IPS-18c (cell line): ENCODE results near the gene TXNDC17.
"Not testable (repeated sequence)": the region's sequence is repeated elsewhere in the genome, so short reads cannot be mapped to it uniquely, and the experiment has no call there.

Experiments
- H3K4me3 ChIP-seq: 2 replicates; pipeline ENCODE4 v1.7.0; 2013; ENCODE audit warnings: low read depth, mild to moderate bottlenecking, low read length, moderate library complexity; ENCODE audit not compliant: insufficient read depth
- H3K9me3 ChIP-seq: one replicate; pipeline ENCODE4 v1.6.1; 2013; ENCODE audit warnings: mild to moderate bottlenecking, low read length, moderate library complexity; ENCODE audit not compliant: control insufficient read depth, insufficient read depth

Gene TXNDC17

DNA sequence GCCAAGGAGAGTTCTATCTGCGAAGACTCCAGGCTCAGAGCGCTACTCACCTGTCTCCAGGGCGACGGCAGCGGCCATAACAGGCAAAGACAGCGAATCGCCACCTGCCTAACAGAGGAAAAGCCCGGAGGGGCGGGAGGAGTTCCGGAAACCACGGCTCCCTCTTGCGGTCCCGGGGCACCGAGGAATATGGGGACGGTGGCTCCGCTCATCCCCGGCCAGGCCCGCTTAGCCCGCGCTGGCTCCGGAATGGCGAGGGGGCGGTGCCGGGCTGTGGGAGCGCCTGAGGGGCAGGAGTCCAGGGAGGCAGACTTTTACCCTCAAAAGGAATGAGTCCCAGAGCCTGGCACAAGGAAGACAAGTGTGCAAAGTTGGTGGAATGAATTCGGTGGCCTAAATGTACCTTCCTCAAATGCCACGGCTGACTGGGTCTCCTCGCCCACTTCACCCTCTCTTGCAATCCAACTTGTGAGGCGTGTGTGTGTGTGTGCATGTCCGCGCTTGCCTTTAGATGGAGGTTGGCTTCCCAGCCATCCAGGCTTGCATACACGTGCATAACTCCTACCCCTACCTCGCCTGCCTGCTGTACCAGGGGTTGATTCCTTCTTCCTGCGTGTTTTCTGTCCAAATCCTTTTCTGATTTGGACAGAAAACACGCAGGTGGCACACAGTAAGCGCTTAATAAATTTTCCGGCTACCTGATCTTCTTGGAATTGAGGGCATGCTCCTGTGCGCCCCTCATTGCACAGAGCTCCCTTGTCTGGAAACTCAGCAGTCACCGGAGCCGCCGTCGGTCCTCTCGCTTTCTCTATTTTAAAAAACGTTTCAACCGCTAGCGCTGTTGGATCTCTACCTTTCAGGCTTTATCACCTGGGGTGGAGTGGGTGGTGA is 14.2 kb downstream of the TXNDC17 start:
- Histone ChIP-seq H3K9me3 (no peaks in the 10 kb centered on the region), H3K4me3 (peak overlapping the region; percentile 30)

DNA sequence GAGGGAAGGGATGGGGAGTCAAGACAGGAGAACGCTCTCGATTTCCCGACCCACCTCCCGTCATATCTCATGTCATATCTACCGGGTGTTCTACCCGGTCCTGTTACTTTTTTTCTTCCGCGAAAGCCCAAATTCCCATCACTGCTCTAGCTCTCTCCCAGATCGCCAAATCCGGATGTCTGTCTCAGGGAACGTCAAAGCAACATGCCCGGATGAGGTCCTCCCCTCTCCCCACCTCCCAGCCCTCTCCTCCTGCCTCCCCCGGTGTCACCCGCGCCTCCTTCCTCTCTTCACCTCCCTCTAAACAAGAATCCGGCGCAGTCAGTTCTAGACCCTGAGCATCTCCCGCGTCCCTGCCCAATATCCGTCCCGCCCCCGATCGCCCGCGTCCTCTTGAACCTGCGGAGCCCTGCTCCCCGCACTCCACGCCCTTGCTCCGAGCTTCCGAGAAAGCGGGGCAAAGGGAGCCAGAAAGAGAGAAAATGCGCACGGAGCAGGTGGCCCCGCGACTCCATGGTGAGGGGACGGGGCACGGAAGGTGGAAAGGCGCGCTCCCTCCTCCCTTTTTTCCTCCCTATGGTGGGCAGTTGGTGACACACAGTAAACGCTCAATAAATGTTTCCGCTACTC is 15.0 kb downstream of the TXNDC17 start:
- H3K4me3 ChIP-seq = peak overlapping the region; percentile 30
- H3K9me3 ChIP-seq = not testable (repeated sequence)

DNA sequence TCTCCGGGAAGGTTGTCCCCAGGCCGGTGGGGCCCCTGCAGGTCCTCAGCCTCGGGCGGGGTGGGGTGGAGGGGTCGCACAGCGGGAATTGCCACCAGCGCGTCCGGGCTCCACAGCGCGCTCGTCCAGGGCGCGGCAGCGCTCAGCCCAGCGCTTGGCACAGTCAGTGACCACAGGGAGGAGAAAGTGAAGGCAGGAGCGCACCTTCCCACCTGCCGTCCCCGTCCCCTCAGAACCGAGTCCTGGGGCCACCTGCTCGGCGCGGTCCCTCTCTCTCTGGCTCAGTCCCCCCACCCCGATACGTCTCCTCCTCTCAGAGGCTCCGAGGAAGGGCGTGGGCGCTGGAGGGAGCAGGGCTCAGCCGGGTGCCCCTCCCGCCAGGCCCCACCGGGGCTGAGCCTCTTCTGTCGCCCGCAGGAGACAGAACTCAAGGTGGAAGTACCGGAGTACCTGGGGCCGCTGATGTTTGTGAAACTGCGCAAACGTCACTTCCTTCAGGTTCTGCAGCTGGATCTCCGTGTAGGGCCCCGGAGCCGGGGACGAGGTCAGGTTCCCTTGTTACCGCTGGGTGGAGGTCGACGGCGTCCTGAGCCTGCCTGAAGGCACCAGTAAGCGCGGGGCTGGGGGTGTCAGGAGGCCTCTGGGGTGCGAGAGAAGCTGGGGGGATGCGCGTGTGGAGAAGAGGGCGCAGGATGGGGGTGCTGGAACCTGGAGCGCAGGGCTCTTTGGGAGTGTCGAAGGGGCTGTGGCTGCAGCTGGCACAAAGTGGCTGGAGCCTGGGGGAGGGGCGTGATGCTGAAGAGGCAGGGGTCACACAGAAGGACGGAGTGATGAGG is 16.2 kb downstream of the TXNDC17 start:
- not testable (repeated sequence) for H3K9me3 ChIP-seq
- H3K4me3 ChIP-seq = peak overlapping the region; percentile 49

DNA sequence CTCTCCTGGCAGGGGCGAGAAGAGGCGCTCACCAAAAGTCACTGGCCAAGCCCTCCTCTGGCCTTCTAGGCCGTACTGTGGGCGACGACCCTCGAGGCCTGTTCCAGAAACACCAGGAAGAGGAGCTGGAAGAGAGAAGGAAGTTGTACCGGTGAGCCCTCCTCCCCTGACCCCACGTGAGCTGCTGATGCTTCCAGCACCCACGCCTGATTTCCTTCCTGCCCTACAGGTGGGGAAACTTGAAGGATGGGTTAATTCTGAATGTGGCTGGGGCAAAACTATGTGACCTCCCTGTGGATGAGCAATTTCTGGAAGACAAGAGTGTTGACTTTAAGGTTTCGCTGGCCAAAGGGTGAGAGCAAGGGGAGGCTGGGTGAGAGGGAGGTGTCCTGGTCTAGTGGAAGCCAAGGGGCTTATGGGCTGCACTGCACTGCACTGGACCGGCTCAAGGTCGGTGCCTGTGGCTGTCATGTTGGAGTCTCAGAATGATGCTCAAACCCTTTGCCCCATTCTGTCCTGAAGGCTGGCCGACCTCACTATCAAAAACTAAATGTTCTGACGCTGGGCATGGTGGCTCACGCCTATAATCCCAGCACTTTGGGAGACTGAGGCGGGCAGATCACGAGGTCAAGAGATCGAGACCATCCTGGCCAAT is 16.9 kb downstream of the TXNDC17 start:
- Histone ChIP-seq H3K9me3 (no peaks in the 10 kb centered on the region), H3K4me3 (peak overlapping the region; percentile 49)

DNA sequence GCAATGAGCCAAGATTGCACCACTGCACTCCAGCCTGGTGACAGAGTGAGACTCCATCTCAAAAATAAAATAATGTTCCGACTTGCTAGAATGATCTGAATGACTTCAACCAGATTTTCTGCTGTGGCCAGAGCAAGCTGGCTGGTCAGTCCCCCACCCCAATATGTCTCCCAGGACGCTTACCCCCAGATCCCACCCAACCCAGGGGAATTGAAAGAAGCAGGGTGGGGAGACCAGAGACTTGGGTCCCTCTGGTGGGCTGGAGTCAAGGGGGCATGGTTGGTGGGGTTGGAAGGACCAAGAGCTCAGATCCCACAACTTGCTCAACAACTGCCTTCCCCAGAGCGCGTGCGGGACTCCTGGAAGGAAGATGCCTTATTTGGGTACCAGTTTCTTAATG is 17.6 kb downstream of the TXNDC17 start:
- H3K4me3 ChIP-seq, H3K9me3 ChIP-seq: not testable (repeated sequence)

DNA sequence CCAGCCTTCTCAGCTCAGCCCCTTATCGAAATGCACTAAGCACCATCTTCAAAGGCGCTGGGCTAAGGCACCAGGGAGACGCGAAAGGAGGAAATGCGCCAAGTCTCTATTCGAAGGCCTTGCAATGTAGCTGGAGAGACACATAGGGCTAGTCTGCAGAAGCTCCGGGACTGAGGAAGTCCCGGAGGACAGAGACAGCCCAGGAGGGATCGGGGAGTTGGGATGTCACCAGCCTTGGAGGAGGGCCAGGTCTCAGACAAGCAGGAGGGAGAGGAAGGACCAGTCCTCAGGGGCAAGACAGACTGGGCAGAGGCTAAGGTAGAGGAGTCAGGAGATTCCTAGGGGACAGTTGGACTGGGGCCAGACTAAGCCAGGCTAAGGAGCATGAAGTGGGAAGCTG is 19.2 kb downstream of the TXNDC17 start:
- Histone ChIP-seq H3K9me3 (no peaks in the 10 kb centered on the region), H3K4me3 (no peak overlapping the region)

DNA sequence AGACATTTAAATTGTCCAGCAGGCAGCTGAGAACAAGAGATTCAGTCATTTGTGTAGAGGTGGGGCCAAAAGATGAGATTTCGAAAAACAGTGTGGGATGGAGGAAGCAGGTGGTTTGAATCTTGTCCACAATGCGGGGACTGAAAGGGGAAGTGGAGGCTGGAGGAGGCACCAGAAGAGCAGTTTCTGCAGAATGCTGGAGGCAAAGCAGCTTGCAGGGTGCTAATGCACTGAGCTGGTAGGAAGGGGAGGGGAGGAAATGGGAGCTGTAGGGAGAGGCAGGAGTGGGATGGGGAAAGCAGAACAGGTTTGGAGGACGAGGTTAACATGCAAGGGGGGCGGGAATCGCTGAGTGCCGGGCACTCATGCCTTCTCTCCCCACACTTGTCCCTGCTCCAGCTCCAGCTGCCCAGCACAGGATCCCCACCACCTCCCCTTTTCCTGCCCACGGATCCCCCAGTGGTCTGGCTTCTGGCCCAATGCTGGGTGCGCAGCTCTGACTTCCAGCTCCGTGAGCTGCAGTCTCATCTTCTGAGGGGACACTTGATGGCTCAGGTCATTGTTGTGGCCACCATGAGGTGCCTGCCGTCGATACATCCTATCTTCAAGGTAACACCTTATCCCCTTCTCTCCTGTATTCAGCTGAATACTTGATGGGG is 20.1 kb downstream of the TXNDC17 start:
- Histone ChIP-seq H3K4me3 (no peak overlapping the region), H3K9me3 (no peaks in the 10 kb centered on the region)

DNA sequence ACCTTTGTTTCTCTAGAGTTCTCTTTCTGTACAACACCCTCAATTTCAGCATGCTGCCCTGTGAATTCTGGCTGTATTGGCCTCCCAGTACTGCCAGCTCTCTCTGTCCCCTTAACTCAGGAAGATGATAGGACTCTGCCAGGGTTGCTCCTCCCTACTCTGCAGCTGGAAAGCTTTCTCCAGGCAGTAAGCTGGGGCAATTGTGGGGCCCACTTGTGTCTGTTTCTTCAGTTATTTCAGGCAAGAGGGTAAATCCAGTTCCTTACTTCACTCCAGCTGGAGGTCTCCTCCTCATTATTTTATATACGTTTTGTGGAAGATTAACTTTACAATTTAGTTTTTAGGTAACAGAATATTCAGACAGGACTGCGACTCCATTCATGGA is 20.6 kb downstream of the TXNDC17 start:
- Histone ChIP-seq H3K9me3 (no peaks in the 10 kb centered on the region), H3K4me3 (no peak overlapping the region)

DNA sequence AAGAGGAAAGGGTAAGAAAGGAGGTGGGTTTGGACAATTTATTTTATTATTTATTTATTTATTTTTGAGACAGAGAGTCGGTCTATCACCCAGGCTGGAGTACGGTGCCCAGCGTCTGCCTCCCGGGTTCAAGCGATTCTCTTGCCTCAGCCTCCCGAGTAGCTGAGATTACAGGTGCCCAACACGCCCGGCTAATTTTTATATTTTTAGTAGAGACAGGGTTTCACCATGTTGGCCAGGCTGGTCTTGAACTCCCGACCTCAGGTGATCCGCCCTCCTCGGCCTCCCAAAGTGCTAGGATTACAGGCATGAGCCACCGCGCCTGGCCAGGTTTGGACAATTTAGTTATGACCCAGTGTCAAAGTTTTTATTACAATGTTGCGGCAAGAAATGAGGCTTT is 22.3 kb downstream of the TXNDC17 start:
- not testable (repeated sequence) for H3K9me3 ChIP-seq, H3K4me3 ChIP-seq

DNA sequence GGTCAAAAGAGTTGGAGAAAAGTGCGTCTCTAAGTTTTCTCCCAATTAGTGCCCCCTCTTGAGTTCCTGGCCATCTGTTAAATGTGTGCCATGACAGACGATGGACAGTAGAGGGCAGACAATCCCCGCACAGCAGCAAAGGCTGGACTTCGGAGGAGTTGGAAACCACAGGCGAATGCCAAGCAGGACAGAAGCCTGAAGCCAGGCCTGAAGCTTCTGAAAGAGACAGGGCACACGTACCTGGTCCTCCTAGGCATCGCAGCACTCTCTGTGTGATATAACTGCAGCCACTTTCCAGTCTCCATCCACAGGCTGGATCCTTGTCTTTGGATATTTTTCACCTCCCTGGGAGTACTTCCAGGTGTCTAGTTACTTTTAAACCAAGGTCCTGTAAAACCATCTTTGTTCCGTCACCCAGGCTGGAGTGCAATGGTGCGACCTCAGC is 25.2 kb downstream of the TXNDC17 start:
- H3K9me3 ChIP-seq = no peaks in the 10 kb centered on the region
- no peak overlapping the region for H3K4me3 ChIP-seq

DNA sequence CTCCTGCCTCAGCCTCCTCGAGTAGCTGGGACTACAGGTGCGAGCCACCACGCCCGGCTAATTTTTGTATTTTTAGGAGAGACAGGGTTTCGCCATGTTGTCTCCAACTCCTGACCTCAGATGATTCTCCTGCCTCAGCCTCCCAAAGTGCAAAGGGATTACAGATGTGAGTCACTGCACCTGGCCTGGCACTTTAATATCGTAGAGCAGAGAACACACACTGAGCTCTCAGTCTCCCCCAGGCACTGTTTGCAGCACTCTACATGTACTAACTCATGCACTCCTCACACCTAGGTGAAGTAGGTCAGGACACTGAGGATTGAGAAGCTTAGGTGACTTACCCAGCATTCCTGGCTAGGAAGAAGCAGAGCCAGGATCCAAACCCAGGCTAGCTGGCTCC is 25.7 kb downstream of the TXNDC17 start:
- H3K9me3 ChIP-seq = no peaks in the 10 kb centered on the region
- H3K4me3 ChIP-seq = no peak overlapping the region

DNA sequence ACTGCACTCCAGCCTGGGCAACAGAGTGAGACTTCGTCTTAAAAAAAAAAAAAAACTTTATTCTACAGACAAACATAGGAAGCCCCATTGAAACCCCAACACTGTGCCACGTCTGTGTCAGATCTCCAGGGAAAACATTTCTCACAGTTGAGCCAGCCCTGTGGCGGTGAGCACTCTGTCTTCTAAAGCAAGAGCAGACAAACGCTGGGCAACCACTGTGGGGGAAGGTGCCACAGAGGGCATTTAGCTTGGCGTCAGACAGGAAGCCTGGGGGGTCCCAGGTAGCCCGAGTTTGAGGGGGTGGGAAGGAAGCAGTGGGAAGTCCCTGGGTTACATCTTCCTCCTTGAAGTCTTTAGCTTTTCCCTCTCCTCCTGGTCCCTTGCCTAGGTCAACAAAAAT is 26.7 kb downstream of the TXNDC17 start:
- H3K9me3 ChIP-seq = no peaks in the 10 kb centered on the region
- no peak overlapping the region for H3K4me3 ChIP-seq

DNA sequence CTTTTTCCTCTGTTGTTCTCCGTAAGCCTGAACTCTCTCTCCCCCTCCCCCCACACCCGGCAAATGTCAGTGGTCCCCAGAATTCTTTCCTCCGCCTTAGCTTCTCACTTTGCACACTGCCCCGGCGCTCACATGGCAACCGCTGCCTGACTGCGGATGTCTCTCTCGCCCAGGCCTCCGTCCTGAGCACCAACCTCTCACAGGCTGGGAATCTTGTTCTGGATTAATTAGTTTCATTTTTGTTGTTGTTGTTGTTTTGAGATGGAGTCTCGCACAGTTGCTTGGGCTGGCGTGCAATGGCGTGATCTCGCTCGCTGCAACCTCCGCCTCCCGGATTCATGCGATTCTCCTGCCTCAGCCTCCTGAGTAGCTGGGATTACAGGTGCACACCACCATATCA is 27.4 kb downstream of the TXNDC17 start:
- H3K4me3 ChIP-seq = no peak overlapping the region
- no peaks in the 10 kb centered on the region for H3K9me3 ChIP-seq

DNA sequence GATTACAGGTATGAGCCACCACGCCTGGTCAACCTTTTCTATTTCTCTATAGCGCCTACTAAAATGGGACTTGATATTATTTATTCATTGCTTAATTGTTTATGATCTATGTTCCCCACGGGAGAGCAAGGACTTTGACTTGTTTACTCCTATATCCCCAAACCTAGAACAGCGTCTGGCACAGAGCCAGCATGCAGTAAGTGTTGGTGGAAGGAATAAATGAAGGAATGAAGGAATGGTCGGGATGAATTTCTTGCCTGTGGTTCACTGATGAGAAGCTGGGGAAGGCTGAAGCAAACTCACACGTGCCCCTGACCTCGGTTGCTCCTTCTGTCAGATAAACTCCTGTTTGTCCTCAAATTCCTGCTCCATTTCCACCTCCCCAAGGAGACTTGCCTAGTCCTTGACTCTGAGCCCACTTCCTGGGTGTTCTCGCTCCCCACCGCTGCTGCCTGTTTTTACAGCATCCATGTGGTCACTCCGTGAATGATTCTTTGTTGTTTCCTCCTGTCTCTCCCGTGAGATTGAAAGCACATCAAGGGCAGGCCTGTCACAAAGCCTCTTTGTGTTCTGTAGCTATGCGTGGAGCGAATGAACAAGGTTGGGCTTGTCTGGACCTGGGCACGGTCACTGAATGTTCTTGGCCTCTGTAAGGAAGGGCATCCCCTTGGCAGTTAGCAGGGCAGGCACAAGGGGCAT is 28.0 kb downstream of the TXNDC17 start:
- Histone ChIP-seq H3K9me3 (no peaks in the 10 kb centered on the region), H3K4me3 (no peak overlapping the region)

DNA sequence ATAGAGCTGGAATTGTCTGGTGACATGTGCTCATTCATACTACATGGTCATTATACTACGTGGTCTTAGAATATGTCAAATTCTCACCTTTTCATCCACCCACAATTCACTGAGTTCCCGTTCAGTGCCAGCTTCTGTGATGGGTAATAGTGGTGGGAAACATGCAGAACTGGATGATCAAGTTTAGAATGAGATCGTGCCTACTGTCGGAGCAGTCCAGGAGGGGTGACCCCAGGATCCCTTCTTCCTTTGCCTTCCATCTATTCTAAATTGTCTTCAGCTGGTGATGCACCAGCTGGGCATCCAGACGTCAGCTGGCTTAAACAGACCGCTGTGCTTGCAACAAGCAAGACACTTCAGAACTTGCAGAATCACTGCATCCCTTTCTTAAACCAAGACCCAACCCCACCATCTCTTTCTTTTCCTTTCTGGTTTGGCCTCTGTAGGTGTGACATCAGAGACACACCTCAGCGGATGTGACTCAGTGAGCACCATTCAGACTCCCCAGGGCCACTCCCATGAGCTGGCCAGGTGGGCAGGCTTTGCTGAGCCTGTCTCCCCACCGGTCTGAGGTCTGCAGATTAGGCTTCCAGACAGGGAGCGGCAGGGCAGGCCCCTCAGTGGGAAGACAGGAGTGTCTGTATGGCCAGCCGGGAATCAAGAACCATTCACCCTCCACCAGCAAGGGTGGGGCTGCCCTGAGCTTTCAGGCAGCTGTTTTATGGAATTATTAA is 28.8 kb downstream of the TXNDC17 start:
- Histone ChIP-seq H3K4me3 (no peak overlapping the region), H3K9me3 (no peaks in the 10 kb centered on the region)

DNA sequence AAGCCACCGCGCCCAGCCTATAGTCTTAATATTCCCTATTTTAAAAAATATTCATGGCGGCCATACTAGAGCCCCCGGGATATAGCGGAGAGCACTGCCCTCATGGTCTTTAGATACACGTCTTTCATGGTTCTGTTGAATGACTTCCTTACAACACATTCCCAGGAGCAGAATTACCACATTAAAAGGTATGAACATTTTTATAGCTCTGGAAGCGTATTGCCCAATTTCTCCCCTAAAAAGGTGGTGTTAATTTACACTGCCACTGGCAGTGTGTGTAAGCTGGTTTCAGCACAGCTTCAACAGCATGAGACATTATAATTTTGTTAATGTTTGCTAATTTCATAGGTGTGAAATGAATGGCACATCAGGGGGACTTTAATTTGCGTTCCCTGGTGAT is 29.7 kb downstream of the TXNDC17 start:
- no peak overlapping the region for H3K4me3 ChIP-seq
- H3K9me3 ChIP-seq = no peaks in the 10 kb centered on the region
